ENCODE measurements around the gene INPP5A.

- TF ChIP-seq MAX (IDR thresholded peaks at IDR 0.05) (no peak), TEAD4 (IDR thresholded peaks at IDR 0.05) (no peak), CREB1 (IDR thresholded peaks at IDR 0.05; ENCODE audit: low read depth) (no peak), TCF12 (IDR thresholded peaks at IDR 0.05; ENCODE audit: low read depth) (no peak), TAF1 (IDR thresholded peaks at IDR 0.05; ENCODE audit: low read depth) (no peak), RAD21 (IDR thresholded peaks at IDR 0.05; ENCODE audit: low read depth) (no peak), YY1 (IDR thresholded peaks at IDR 0.05; ENCODE audit: low read depth) (no peak), USF1 (IDR thresholded peaks at IDR 0.05) (no peak), EP300 (IDR thresholded peaks at IDR 0.05; ENCODE audit: borderline replicate concordance) (no peak), CEBPB (IDR thresholded peaks at IDR 0.05) (no peak)
Measured at GRCh38 chr10:132503581-132504421, 33.8 kb upstream of the INPP5A start.
